Right cardiac atrium (tissue), 5 donors: Measurements from ENCODE around the gene IGSF21. TPM values are rescaled to one million over a fixed set of nuclear protein-coding genes. Genes with fewer than 3 reads are reported as not detected.

Experiments used
- ATAC-seq, 2 donors: fragments of 200-7000 bp; cut with Tn5 transposase; one replicate each; pipeline versions ENCODE4 v1.8.0 to v1.9.1; 2020; ENCODE audit warnings: moderate library complexity in 2 of 2, mild to moderate bottlenecking in 1 of 2
- DNase-seq, 3 donors: peaks; one replicate each; pipeline ENCODE4 v3.0.0-alpha.2; 2020
- H3K27ac ChIP-seq: one replicate; pipeline ENCODE4 v1.5.1; 2013; ENCODE audit warnings: mild to moderate bottlenecking, low read length, control low read depth, moderate library complexity
- H3K27me3 ChIP-seq: one replicate; pipeline ENCODE4 v1.6.1; 2013; ENCODE audit not compliant: control insufficient read depth, insufficient read depth
- H3K4me1 ChIP-seq: one replicate; pipeline ENCODE4 v1.6.1; 2013; ENCODE audit warnings: low read length; ENCODE audit not compliant: control insufficient read depth, insufficient read depth
- H3K4me3 ChIP-seq: one replicate; pipeline ENCODE4 v1.5.1; 2013; ENCODE audit warnings: low read length, control low read depth
- H3K9me3 ChIP-seq: one replicate; pipeline ENCODE4 v1.6.1; 2013; ENCODE audit warnings: low read length; ENCODE audit not compliant: control insufficient read depth
- WGBS: extraction: QIAGEN DNeasy Blood & Tissue Kit; methylation state at CpG from one replicate; pipeline ENCODE4 v1.1.7; 2013; 5-methylcytosine and 5-hydroxymethylcytosine counted together
- intact Hi-C, 4 donors: fragments of 100-400 bp; cut with DNase I; formaldehyde crosslinking; loops; one replicate each; pipeline versions ENCODE4 v1.11.0 to v1.14.0; 2022 to 2023
- polyA plus RNA-seq: library from polyadenylated mRNA; stranded (reverse); fragments of 200-250 nt; gene quantifications from one replicate; pipeline ENCODE4 v1.2.3, GENCODE V29; 2013
- total RNA-seq, 4 donors: library from RNA; stranded (reverse); fragmentation: NEBNext Ultra II Directional; extraction: Animal tissue kit (Norgen Biotek cat#: 25700); gene quantifications; one replicate each; pipeline ENCODE4 v1.2.1, GENCODE V29; 2021
- donor health status: healthy with polysubstance abuse.
- donor health status: DM: no; HTN: yes; CAD: no.
- donor health status: DM: no; HTN: no; CAD: no.
- donor health status: DM: no; HTN: yes; CAD: no; lungs with severe emphysema.
- donor health status: DM: yes; HTN: yes; CAD: no.

The IGSF21 gene
- total and polyA plus RNA-seq, 5 donors: 0.52 to 3.1 (median 1.7) TPM

DNA sequence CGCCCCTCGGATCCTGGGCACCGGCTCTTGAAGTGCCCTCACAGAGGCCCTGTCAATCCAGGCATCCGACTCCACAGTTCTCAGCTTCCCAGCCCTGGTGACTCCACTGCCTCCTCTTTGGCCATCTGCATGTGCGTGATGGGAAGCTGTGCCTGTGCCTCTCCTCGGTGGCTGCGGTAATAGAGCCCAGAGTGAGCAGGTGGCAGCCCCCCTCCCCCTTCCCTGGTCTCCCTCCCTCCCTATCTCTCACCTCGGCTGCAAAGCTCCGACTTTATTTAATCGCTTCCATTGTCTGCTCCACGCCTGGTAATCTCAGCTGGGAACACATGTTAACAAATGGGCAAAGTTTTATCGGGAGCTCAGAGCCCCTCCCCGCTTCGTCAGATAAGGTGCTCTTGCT is 91.9 kb downstream of the IGSF21 start:
- Histone ChIP-seq H3K27ac (no peak overlapping the region), H3K4me3 (no peak overlapping the region), H3K4me1 (no peaks in the 10 kb centered on the region), H3K27me3 (no peaks in the 10 kb centered on the region), H3K9me3 (no peaks in the 10 kb centered on the region)
- ATAC-seq (no peak), DNase-seq (no peak)
- 24% methylated on average over 14 of the region's 14 CpGs for WGBS
- intact Hi-C loops: no loop called here

DNA sequence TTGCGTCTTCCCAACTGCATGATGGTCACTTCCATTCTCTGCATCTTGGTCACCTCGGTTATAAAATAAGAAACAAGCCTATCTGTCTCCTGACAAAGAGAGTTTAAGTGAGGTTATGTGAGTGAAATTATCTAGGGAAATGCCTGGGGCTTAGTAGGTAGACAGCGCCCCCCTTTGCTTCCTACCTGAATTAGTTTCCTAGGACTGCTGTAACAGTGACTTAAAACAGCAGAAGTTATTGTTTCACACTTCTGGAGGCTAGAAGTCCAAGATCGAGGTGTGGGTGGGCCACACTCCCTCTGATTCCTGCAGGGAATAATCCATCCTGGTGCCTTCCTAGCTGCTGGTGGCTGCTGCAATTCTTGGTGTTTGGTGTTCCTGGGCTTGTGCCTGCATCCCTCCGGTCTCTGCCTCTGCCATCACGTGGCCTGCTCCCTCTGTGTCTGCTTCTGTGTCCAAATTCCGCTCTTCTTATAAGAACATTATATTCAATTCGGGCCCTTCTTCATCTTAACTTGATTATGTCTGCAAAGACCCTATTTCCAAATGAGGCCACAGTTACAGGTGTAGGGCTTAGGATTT is 92.6 kb downstream of the IGSF21 start:
- Histone ChIP-seq H3K9me3 (no peaks in the 10 kb centered on the region), H3K27me3 (no peaks in the 10 kb centered on the region), H3K4me1 (no peaks in the 10 kb centered on the region), H3K27ac (no peak overlapping the region), H3K4me3 (no peak overlapping the region)
- no peak for DNase-seq
- intact Hi-C loops: no loop called here
- no peak for ATAC-seq
- 65% methylated on average over 8 of the region's 8 CpGs for WGBS

DNA sequence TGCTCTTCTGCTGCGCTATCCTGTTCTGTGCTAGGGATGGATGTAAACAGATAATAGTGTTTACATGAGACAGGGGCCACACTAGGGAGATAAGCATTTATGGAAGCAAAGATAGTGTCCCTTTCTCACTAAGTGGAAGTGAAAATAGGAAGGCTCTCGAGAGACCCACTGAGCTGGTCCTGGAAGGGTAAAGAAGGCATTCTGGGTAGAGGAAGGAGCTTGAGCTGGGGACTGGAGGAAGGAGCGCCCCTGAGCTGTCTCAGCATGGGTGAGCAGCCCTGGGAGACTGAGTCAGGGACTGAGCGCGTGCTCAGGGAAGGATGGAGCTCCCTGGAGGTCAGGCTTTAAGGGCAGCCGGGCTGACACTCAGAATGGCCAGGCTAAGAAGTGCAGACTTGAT is 93.3 kb downstream of the IGSF21 start:
- no peaks in the 10 kb centered on the region for H3K4me1 ChIP-seq
- H3K4me3 ChIP-seq: no peak overlapping the region
- ATAC-seq (no peak), DNase-seq (no peak)
- no peaks in the 10 kb centered on the region for H3K27me3 ChIP-seq
- no peaks in the 10 kb centered on the region for H3K9me3 ChIP-seq
- no peak overlapping the region for H3K27ac ChIP-seq
- intact Hi-C loops: no loop called here
- WGBS: 59% methylated on average over 6 of the region's 6 CpGs

DNA sequence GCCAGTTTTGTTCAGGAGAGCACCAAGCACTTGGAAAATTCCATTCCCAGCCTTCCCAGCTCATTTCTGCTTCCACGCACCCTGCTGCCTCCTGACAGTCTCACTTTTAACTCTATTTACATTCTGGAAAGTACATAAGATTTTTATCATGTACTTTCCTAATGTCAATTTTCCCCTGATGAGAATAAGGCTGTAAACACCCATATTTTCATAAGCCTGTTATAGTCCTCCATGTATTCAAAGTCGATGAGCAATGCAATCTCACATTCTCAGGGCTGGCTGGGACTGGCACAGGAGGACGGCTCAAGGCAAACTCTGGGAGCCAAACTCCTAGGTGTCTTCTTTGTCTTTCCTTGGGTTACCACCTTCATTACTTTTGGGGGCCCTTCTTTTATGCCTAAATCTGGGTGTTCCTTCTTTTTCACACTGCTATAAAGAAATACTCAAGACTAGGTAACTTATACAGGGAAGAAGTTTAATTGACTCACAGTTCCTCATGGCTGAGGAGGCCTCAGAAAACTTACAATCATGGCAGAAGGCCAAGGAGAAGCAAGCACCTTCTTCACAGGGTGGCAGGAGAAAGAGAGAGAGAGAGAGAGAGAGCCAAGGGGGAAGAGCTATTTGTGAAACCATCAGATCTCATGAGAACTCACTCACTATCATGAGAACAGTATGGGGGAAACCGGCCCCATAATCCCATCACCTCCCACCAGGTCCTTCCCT is 94.6 kb downstream of the IGSF21 start:
- Histone ChIP-seq H3K27me3 (no peaks in the 10 kb centered on the region), H3K4me3 (no peak overlapping the region), H3K4me1 (no peaks in the 10 kb centered on the region), H3K27ac (no peak overlapping the region), H3K9me3 (peaks cover 3% of the 10 kb centered on the region)
- no peak for ATAC-seq
- WGBS: 76% methylated on average over 4 of the region's 4 CpGs
- intact Hi-C loops: no loop called here
- no peak for DNase-seq

DNA sequence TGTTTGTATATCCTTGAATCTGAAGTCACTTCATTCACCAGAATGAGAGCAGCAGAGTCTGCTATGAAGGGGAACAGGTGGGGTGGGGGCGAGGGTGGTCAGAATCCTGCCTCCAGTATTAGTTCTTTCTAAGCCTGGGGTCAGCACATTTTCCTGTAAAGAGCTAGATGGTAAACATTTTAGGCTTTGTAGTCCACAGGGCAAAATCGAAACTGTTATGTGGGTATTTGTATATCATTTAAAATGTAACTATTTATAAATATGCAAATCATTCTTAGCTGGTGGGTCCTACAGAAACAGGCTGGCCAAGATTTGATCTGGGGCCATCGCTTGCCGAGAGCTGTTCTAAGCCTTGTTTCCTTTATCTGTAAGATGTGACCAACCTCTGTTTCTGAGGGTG is 96.0 kb downstream of the IGSF21 start:
- H3K9me3 ChIP-seq: peaks cover 3% of the 10 kb centered on the region
- no peak overlapping the region for H3K4me3 ChIP-seq
- intact Hi-C loops: no loop called here
- no peaks in the 10 kb centered on the region for H3K4me1 ChIP-seq
- no peak overlapping the region for H3K27ac ChIP-seq
- ATAC-seq: no peak
- WGBS: 70% methylated on average over 4 of the region's 4 CpGs
- DNase-seq: no peak
- H3K27me3 ChIP-seq: no peaks in the 10 kb centered on the region

DNA sequence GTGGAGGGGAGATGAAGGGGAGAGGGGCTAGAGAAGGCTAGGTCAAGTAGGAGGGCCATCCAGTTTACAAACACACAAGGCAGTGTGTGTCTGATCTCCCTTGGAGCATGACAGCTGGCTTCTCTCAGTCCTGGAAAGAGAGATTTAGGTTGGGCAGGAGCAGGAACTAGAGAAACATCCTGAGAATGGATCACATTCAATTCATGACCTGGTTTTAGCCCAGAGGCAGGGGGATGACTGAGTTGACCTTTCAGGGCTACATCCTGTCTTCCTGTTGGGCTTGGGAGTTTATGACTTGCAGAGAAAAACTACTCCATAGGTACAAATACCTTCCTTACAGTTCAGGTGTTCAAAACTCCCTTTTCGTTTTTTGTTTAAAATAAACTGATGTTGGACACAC is 97.0 kb downstream of the IGSF21 start:
- DNase-seq: no peak
- H3K4me1 ChIP-seq: no peaks in the 10 kb centered on the region
- no peak for ATAC-seq
- intact Hi-C loops: no loop called here
- WGBS: 54% methylated on average over 1 of the region's 1 CpG
- H3K27me3 ChIP-seq: no peaks in the 10 kb centered on the region
- H3K4me3 ChIP-seq: no peak overlapping the region
- H3K9me3 ChIP-seq: peaks cover 3% of the 10 kb centered on the region
- H3K27ac ChIP-seq: no peak overlapping the region

DNA sequence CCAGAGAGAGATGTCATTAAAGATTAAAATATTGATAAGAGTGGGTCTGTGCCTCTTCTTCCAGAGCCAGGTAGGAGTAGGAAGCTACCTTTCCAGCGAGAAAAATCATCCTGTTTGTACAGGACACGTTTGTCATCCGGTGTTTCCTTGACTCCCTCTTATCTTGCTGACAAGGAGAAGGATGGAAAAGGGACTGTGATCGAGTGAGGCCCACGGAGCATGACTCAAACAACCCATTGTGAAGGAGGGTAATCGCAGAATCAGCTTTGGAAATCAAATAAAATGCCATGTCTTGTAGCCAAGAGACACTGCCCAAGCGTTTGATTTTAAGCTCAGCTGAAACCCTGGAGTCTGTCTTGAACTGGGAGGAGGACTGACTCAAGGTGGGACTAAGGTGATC is 97.7 kb downstream of the IGSF21 start:
- H3K4me3 ChIP-seq: no peak overlapping the region
- DNase-seq: no peak
- H3K9me3 ChIP-seq: peaks cover 3% of the 10 kb centered on the region
- no peak overlapping the region for H3K27ac ChIP-seq
- no peaks in the 10 kb centered on the region for H3K27me3 ChIP-seq
- 15% methylated on average over 7 of the region's 7 CpGs for WGBS
- no peaks in the 10 kb centered on the region for H3K4me1 ChIP-seq
- intact Hi-C loops: no loop called here
- no peak for ATAC-seq

DNA sequence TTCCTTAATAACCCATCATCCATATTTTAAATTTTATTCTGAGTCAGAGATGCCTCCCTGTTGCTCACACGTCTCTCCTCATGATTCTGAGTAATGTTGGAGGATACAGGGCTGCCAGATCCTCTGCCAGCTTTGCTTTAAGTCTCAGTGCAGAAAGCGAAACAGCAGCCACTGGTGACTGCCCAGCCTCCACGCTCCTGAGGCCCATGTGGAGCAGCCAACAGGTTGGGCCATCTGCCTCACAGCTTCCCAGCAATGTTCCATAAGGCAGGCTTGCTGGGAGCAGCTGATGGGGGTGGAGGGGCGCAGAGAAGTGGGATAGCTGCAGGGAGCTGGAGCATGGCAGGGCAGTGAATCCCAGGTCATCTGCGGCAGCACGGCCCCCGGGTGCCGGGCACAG is 104.2 kb downstream of the IGSF21 start:
- Histone ChIP-seq H3K9me3 (peaks cover 3% of the 10 kb centered on the region), H3K4me3 (no peak overlapping the region), H3K27ac (no peak overlapping the region), H3K27me3 (no peaks in the 10 kb centered on the region), H3K4me1 (no peaks in the 10 kb centered on the region)
- intact Hi-C loops: no loop called here
- 72% methylated on average over 8 of the region's 8 CpGs for WGBS
- no peak for ATAC-seq
- no peak for DNase-seq

DNA sequence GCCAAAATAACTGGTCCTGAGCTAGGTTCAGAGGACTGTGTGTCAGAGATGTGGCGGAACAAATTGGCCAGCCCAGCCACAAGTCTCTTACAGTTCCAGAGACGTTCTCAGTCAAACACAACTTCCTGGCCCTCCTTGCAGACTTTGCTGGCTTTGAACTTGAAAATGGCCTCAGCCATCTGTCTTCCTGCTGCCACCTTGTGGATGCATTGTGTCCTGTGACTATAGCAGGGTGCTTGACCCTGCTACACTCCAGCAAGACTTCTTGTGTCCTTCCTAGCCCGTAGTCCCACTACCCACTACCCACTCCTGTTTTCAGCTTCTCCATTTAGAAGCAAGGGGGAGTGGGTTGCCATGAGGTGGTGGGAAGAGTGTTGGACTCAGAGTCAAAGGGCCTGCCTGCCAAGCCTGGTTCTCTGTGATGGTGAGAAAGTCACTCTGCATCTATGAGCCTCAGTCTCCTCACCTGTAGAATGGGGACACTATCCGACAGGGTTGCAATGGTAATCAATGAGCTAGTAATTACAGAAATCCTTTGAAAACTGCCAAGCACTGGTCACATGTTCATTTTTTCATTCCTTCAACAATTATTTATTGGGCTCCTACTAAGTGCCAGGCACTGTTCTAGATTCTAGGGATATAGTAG is 109.9 kb downstream of the IGSF21 start:
- intact Hi-C loops: no loop called here
- Histone ChIP-seq H3K4me1 (no peaks in the 10 kb centered on the region), H3K9me3 (no peaks in the 10 kb centered on the region), H3K27me3 (no peaks in the 10 kb centered on the region), H3K27ac (no peak overlapping the region), H3K4me3 (no peak overlapping the region)
- no peak for ATAC-seq
- WGBS: 63% methylated on average over 4 of the region's 4 CpGs
- no peak for DNase-seq

DNA sequence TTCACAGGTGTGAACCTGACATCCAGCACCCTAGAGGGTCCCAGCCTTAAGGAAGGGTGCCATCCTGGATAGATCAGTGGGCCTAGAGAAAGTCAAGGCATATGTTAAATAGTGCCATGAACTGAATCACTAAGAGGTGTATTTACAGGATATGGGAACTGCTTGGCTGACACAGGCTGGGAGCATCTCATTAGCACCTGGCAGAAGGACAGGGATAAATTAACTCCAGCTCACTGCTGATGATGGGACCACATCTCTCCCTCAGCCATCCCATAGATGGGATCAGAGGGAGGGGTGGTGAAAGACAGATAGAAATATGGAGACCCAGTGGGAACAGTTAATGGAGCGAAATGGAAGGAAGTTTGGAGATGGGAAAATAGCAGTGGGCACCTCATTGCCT is 122.0 kb downstream of the IGSF21 start:
- ATAC-seq (no peak), DNase-seq (no peak)
- Histone ChIP-seq H3K27me3 (no peaks in the 10 kb centered on the region), H3K4me1 (no peaks in the 10 kb centered on the region), H3K9me3 (no peaks in the 10 kb centered on the region), H3K27ac (no peak overlapping the region), H3K4me3 (no peak overlapping the region)
- intact Hi-C loops: no loop called here
- WGBS: 90% methylated on average over 1 of the region's 1 CpG

DNA sequence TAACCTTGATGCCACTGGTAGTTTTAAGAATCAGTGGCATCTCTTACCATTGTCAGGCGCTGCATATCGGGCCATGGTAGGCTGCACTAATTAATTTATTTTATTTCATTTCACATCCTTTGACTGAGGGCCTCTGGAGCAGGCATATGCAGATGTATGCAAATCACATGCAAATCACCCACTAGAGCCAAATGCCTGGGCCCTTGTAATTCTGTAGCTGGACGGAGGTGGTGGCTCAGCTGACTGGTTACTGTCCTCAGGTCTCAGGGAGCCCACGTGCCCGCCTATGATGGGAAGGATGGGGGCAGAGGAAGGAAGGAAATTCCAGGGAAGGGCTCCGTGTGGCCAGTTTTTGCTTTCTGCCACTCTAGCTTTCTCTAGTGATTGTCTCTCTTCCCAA is 122.7 kb downstream of the IGSF21 start:
- Histone ChIP-seq H3K27ac (no peak overlapping the region), H3K4me3 (no peak overlapping the region), H3K9me3 (no peaks in the 10 kb centered on the region), H3K27me3 (no peaks in the 10 kb centered on the region), H3K4me1 (no peaks in the 10 kb centered on the region)
- no peak for ATAC-seq
- no peak for DNase-seq
- WGBS: 54% methylated on average over 6 of the region's 6 CpGs
- intact Hi-C loops: no loop called here
